ENCODE measurements around the gene IGSF21. TPM values are rescaled to one million over a fixed set of nuclear protein-coding genes. Genes with fewer than 3 reads are reported as not detected.

IGSF21 gene
- total and polyA plus RNA-seq, 4 experiments from 2014 or later = not detected

DNA sequence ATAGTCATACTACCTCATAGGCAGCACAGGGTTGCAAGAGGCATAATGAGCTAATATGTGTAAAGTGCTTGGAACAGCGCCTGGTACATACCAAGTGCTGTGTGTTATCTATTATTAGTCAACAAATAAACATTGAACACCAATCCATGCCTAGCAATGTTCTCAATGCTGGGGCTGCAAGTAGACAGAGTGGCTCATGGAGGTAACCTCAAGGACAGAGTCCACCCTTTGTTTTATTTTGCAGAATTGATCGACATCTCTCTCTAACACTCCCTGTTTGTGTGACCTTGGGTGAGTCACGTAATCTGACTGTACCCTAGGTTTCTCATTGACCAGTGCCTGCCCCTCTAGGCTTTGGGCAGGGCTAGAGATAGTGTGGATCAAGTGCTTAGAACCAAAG is 209.2 kb downstream of the IGSF21 start:
- Histone ChIP-seq H3K27ac (ENCODE audit: low read depth, low read length) (no peak overlapping the region), H3K27me3 (ENCODE audit: insufficient read depth, low read length) (no peaks in the 10 kb centered on the region), H3K4me1 (ENCODE audit: insufficient read depth, low read length) (no peaks in the 10 kb centered on the region), H3K36me3 (ENCODE audit: insufficient read depth, low read length) (no peaks in the 10 kb centered on the region), H3K4me3 (ENCODE audit: low read length in 2 of 2) (no peak overlapping the region), H3K9me3 (ENCODE audit: control insufficient read depth in 1 of 2, low read length in 2 of 2) (no peaks in the 10 kb centered on the region)
- no peak overlapping the region for H3K27ac Mint-ChIP-seq
- ChIA-PET POLR2A (ENCODE audit: partially characterized antibody) (no interaction called here), CTCF (ENCODE audit: partially characterized antibody) (no interaction called here)
- peaks cover 4 to 5% of the 10 kb centered on the region in 2 donors for H3K27me3 Mint-ChIP-seq
- H3K4me1 Mint-ChIP-seq = no peaks in the 10 kb centered on the region
- H3K4me3 Mint-ChIP-seq = no peak overlapping the region
- H3K36me3 Mint-ChIP-seq = no peaks in the 10 kb centered on the region
- no peak for DNase-seq
- intact Hi-C loops (cut with micrococcal nuclease) = no loop called here
- H3K9me3 Mint-ChIP-seq = peaks cover 0 to 6% (median 3%) of the 10 kb centered on the region in 8 donors

DNA sequence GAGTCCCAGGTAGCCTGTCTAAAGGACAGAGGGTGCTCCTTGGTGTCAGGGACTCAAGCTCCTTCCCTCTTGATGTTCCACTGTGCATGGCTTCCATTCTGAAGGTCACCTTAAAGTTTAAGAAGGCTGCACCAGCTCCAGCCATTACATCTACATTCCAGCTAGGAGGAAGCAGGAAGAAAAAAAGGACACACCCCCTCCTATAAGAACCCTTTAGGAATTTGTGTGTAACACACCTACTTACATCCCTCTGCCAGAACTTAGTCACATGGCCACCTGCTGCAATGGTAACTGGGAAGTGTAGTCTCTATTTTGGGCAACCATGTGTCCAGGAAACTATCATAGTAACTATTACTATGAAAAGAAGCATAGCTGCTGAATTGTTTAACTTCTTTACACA is 211.5 kb downstream of the IGSF21 start:
- intact Hi-C loops (cut with micrococcal nuclease) = no loop called here
- no peaks in the 10 kb centered on the region for H3K4me1 ChIP-seq (ENCODE audit: insufficient read depth, low read length)
- Mint-ChIP-seq H3K4me1 (no peaks in the 10 kb centered on the region), H3K9me3 (peaks cover 0 to 5% (median 1%) of the 10 kb centered on the region in 8 donors), H3K36me3 (no peaks in the 10 kb centered on the region), H3K27me3 (peaks cover 4 to 7% of the 10 kb centered on the region in 2 donors), H3K4me3 (no peak overlapping the region), H3K27ac (no peak overlapping the region)
- ChIA-PET POLR2A (ENCODE audit: partially characterized antibody) (no interaction called here), CTCF (ENCODE audit: partially characterized antibody) (no interaction called here)
- H3K27me3 ChIP-seq (ENCODE audit: insufficient read depth, low read length) = no peaks in the 10 kb centered on the region
- no peaks in the 10 kb centered on the region for H3K9me3 ChIP-seq (ENCODE audit: control insufficient read depth in 1 of 2, low read length in 2 of 2)
- no peaks in the 10 kb centered on the region for H3K36me3 ChIP-seq (ENCODE audit: insufficient read depth, low read length)
- H3K4me3 ChIP-seq (ENCODE audit: low read length in 2 of 2) = no peak overlapping the region
- no peak for DNase-seq
- H3K27ac ChIP-seq (ENCODE audit: low read depth, low read length) = no peak overlapping the region

DNA sequence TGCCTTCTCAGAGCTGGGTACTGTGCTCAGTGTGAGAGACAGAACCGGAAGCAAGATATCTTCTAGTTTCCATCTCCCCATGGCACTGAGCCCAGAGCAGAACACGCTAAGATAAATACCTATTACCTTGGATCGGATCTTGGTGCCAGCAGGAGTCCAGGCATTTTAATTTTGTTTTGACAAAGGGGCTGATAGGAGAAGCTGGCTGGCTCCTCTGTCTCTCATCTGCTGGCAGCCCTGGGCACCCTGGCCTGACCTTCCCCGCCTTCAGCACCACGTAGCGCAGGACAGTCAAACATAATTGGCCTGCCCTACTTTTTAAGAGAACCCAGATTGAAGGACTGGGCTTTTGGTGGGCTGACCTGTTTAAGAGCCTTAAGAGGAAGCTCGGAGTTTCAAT is 212.5 kb downstream of the IGSF21 start:
- CTCF ChIA-PET (ENCODE audit: partially characterized antibody) = no interaction called here
- H3K27ac Mint-ChIP-seq = no peak overlapping the region
- no peak overlapping the region for H3K4me3 ChIP-seq (ENCODE audit: low read length in 2 of 2)
- H3K27ac ChIP-seq (ENCODE audit: low read depth, low read length) = no peak overlapping the region
- no peaks in the 10 kb centered on the region for H3K4me1 Mint-ChIP-seq
- H3K36me3 Mint-ChIP-seq = no peaks in the 10 kb centered on the region
- no peaks in the 10 kb centered on the region for H3K4me1 ChIP-seq (ENCODE audit: insufficient read depth, low read length)
- H3K9me3 ChIP-seq (ENCODE audit: control insufficient read depth in 1 of 2, low read length in 2 of 2) = no peaks in the 10 kb centered on the region
- H3K36me3 ChIP-seq (ENCODE audit: insufficient read depth, low read length) = no peaks in the 10 kb centered on the region
- H3K27me3 ChIP-seq (ENCODE audit: insufficient read depth, low read length) = no peaks in the 10 kb centered on the region
- H3K4me3 Mint-ChIP-seq = no peak overlapping the region
- POLR2A ChIA-PET (ENCODE audit: partially characterized antibody) = no interaction called here
- DNase-seq = no peak
- intact Hi-C loops (cut with micrococcal nuclease) = no loop called here
- H3K9me3 Mint-ChIP-seq = peaks cover 0 to 5% (median 2%) of the 10 kb centered on the region in 8 donors
- H3K27me3 Mint-ChIP-seq = peaks cover 4 to 7% of the 10 kb centered on the region in 2 donors

DNA sequence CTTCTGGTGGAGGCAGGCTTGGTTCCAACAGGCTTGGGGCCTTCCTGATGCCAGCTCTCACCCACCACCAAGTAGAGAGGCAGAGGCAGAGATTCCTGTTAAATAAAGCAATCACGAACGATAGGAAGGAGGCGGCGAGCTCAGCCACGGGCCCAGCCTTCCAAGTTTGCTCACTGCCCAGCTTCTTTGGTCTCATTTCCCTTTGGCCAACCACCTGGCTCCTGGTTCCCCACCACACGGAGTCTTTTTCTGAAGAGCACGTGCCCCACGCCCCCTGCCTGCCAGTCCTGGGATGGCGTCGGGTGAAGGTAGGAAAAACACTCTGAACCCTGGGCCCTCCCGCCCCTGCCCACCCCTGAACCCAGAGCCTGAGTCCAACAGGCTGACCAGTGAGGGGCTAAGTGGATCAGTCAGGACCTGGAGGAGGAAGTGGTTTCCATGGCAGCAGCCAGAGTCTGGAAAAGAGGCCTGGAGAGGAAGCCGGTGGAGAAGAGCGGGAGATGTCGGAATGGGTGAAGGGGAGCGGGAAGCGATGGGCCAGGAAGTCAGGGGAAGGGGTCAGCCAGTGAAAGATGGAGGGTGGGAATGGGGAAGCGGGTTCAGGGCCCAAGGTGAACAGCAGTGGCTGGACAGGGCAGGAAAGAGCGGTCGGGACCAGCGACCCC is 214.9 kb downstream of the IGSF21 start:
- intact Hi-C loops (cut with micrococcal nuclease) = no loop called here
- Mint-ChIP-seq H3K9me3 (peaks cover 0 to 2% (median 0%) of the 10 kb centered on the region in 8 donors), H3K27ac (no peak overlapping the region), H3K27me3 (peaks cover 2 to 4% of the 10 kb centered on the region in 2 donors), H3K36me3 (no peaks in the 10 kb centered on the region), H3K4me1 (no peaks in the 10 kb centered on the region), H3K4me3 (no peak overlapping the region)
- H3K4me3 ChIP-seq (ENCODE audit: low read length in 2 of 2) = no peak overlapping the region
- no peak overlapping the region for H3K27ac ChIP-seq (ENCODE audit: low read depth, low read length)
- H3K27me3 ChIP-seq (ENCODE audit: insufficient read depth, low read length) = no peaks in the 10 kb centered on the region
- POLR2A ChIA-PET (ENCODE audit: partially characterized antibody) = no interaction called here
- no peaks in the 10 kb centered on the region for H3K9me3 ChIP-seq (ENCODE audit: control insufficient read depth in 1 of 2, low read length in 2 of 2)
- no peak for DNase-seq
- no peaks in the 10 kb centered on the region for H3K4me1 ChIP-seq (ENCODE audit: insufficient read depth, low read length)
- H3K36me3 ChIP-seq (ENCODE audit: insufficient read depth, low read length) = no peaks in the 10 kb centered on the region
- CTCF ChIA-PET (ENCODE audit: partially characterized antibody) = no interaction called here

DNA sequence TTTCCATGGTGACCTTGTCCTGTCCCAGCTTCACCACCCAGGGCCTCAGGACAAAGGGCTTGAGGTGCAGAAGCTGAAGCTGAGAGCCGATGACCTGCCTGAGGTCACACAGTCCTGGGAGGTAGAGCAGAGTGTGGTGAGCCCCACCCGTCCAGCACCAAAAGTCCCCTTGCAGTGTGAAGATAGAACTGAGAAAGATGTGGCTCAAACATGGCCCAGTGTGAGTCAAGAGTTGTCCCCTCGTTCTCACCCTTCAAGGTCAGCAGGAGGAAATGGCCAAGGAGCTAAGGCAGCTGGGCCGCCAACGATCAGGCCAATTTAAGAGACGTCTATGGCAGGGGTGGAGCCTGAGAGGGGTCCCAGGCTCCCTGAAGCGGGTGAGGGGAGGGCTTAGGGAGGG is 215.7 kb downstream of the IGSF21 start:
- CTCF ChIA-PET (ENCODE audit: partially characterized antibody) = no interaction called here
- H3K27ac Mint-ChIP-seq = no peak overlapping the region
- no peak overlapping the region for H3K4me3 ChIP-seq (ENCODE audit: low read length in 2 of 2)
- no peak overlapping the region for H3K27ac ChIP-seq (ENCODE audit: low read depth, low read length)
- peaks cover 0 to 2% (median 0%) of the 10 kb centered on the region in 8 donors for H3K9me3 Mint-ChIP-seq
- no peak for DNase-seq
- no peaks in the 10 kb centered on the region for H3K36me3 Mint-ChIP-seq
- no peaks in the 10 kb centered on the region for H3K4me1 Mint-ChIP-seq
- no peaks in the 10 kb centered on the region for H3K4me1 ChIP-seq (ENCODE audit: insufficient read depth, low read length)
- intact Hi-C loops (cut with micrococcal nuclease) = no loop called here
- H3K36me3 ChIP-seq (ENCODE audit: insufficient read depth, low read length) = no peaks in the 10 kb centered on the region
- no peaks in the 10 kb centered on the region for H3K27me3 ChIP-seq (ENCODE audit: insufficient read depth, low read length)
- H3K9me3 ChIP-seq (ENCODE audit: control insufficient read depth in 1 of 2, low read length in 2 of 2) = no peaks in the 10 kb centered on the region
- peaks cover 2 to 4% of the 10 kb centered on the region in 2 donors for H3K27me3 Mint-ChIP-seq
- no peak overlapping the region for H3K4me3 Mint-ChIP-seq
- POLR2A ChIA-PET (ENCODE audit: partially characterized antibody) = no interaction called here

DNA sequence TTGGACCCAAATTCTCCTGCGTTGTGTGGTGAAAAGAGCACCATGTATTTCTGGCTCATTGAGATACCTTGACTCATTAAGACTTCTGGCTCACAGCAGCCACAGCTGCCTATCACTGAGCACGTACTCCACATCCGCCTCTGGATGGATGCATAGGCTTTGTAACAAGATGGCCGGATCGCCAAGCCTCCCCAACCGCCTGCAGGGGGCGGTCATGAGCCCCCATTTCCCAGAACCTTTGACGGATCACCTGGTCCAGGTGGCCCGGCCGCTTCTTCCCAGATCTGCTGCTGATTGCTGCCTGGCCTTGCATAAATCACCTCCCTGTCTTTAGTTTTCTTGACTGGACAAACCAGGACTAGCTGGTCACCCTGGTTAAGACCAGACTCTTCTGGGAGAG is 216.6 kb downstream of the IGSF21 start:
- intact Hi-C loops (cut with micrococcal nuclease) = no loop called here
- peaks cover 0 to 1% (median 0%) of the 10 kb centered on the region in 8 donors for H3K9me3 Mint-ChIP-seq
- H3K4me1 Mint-ChIP-seq = no peaks in the 10 kb centered on the region
- no peaks in the 10 kb centered on the region for H3K27me3 ChIP-seq (ENCODE audit: insufficient read depth, low read length)
- H3K4me1 ChIP-seq (ENCODE audit: insufficient read depth, low read length) = no peaks in the 10 kb centered on the region
- H3K9me3 ChIP-seq (ENCODE audit: control insufficient read depth in 1 of 2, low read length in 2 of 2) = no peaks in the 10 kb centered on the region
- H3K36me3 Mint-ChIP-seq = no peaks in the 10 kb centered on the region
- CTCF ChIA-PET (ENCODE audit: partially characterized antibody) = no interaction called here
- no peak overlapping the region for H3K27ac Mint-ChIP-seq
- H3K27ac ChIP-seq (ENCODE audit: low read depth, low read length) = no peak overlapping the region
- H3K4me3 Mint-ChIP-seq = no peak overlapping the region
- peaks cover 2 to 6% of the 10 kb centered on the region in 2 donors for H3K27me3 Mint-ChIP-seq
- H3K36me3 ChIP-seq (ENCODE audit: insufficient read depth, low read length) = no peaks in the 10 kb centered on the region
- no peak for DNase-seq
- POLR2A ChIA-PET (ENCODE audit: partially characterized antibody) = no interaction called here
- no peak overlapping the region for H3K4me3 ChIP-seq (ENCODE audit: low read length in 2 of 2)

DNA sequence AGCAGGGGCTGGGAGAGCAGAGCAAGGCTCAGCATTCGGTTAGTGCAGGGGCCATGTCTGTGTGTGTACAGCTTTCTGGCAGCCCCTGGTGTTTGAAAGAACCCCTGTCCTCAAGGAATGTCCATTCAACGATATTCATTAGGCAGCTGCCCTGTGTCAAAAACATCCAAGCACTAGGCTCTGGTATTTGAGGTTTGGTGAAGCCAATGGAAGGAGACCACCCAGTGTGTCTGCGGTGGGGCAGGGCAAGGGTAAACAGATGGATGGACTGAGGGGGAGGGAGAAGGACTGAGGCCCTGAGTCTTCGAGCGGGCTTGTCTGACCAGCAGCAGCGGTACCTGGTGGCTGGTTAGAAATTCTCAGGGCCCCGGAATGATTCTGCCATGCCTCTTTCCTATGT is 217.5 kb downstream of the IGSF21 start:
- POLR2A ChIA-PET (ENCODE audit: partially characterized antibody) = no interaction called here
- intact Hi-C loops (cut with micrococcal nuclease) = no loop called here
- H3K27me3 ChIP-seq (ENCODE audit: insufficient read depth, low read length) = no peaks in the 10 kb centered on the region
- CTCF ChIA-PET (ENCODE audit: partially characterized antibody) = no interaction called here
- Mint-ChIP-seq H3K27me3 (peaks cover 2 to 9% of the 10 kb centered on the region in 2 donors), H3K9me3 (peaks cover 0 to 1% (median 0%) of the 10 kb centered on the region in 8 donors), H3K4me1 (no peaks in the 10 kb centered on the region), H3K27ac (no peak overlapping the region), H3K36me3 (no peaks in the 10 kb centered on the region), H3K4me3 (no peak overlapping the region)
- no peaks in the 10 kb centered on the region for H3K9me3 ChIP-seq (ENCODE audit: control insufficient read depth in 1 of 2, low read length in 2 of 2)
- H3K4me1 ChIP-seq (ENCODE audit: insufficient read depth, low read length) = no peaks in the 10 kb centered on the region
- H3K36me3 ChIP-seq (ENCODE audit: insufficient read depth, low read length) = no peaks in the 10 kb centered on the region
- no peak overlapping the region for H3K27ac ChIP-seq (ENCODE audit: low read depth, low read length)
- DNase-seq = no peak
- H3K4me3 ChIP-seq (ENCODE audit: low read length in 2 of 2) = no peak overlapping the region

All from CD4-positive, alpha-beta memory T cell (primary cell).